Epithelial cell of esophagus (primary cell): ENCODE measurements around the gene KCNT1.

Experiments used
- DNase-seq: peaks from one replicate; pipeline ENCODE4 v3.0.0; 2010; ENCODE audit warnings: low read depth
- H3K4me3 ChIP-seq: 2 replicates; pipeline ENCODE4 v1.5.1; 2011; ENCODE audit warnings: mild to moderate bottlenecking, low read length, control low read depth
- CTCF ChIP-seq: IDR thresholded peaks from 2 replicates; pipeline ENCODE4 v1.5.1; 2011; ENCODE audit warnings: low read depth, mild to moderate bottlenecking, low read length, control low read depth, inconsistent platforms; ENCODE audit not compliant: insufficient read depth; ENCODE audit errors: missing control alignments

The KCNT1 gene

GRCh38 chr9:135714242-135715055 is 12.5 kb downstream of the KCNT1 start:
- DNase-seq: no peak
- no peak for TF ChIP-seq CTCF
- no peak overlapping the region for H3K4me3 ChIP-seq

- no peak for DNase-seq
- TF ChIP-seq CTCF: no peak
- no peak overlapping the region for H3K4me3 ChIP-seq
These were observed 13.1 kb downstream of the KCNT1 start for GRCh38 chr9:135715056-135715595.

- TF ChIP-seq CTCF: no peak
- DNase-seq: no peak
- H3K4me3 ChIP-seq: no peak overlapping the region
These were observed 14.1 kb downstream of the KCNT1 start for GRCh38 chr9:135716045-135716444.

GRCh38 chr9:135717410-135717809 is 15.4 kb downstream of the KCNT1 start:
- TF ChIP-seq CTCF: no peak
- DNase-seq: no peak
- H3K4me3 ChIP-seq: no peak overlapping the region

GRCh38 chr9:135718616-135719015 is 16.6 kb downstream of the KCNT1 start:
- TF ChIP-seq CTCF: no peak
- no peak overlapping the region for H3K4me3 ChIP-seq
- no peak for DNase-seq

- no peak for DNase-seq
- H3K4me3 ChIP-seq: no peak overlapping the region
- no peak for TF ChIP-seq CTCF
These were observed 17.5 kb downstream of the KCNT1 start for GRCh38 chr9:135719472-135719871.

GRCh38 chr9:135722365-135722764 is 20.4 kb downstream of the KCNT1 start:
- no peak for DNase-seq
- H3K4me3 ChIP-seq: no peak overlapping the region
- no peak for TF ChIP-seq CTCF
